ENCODE data around the gene MYBBP1A. TPM values are rescaled to one million over a fixed set of nuclear protein-coding genes. Genes with fewer than 3 reads are reported as not detected.

Gene MYBBP1A
- total and polyA plus RNA-seq, 2 of the 8 experiments (the other 6 are each of a cell fraction or from before 2014, with no cell fraction given): 46.8 to 151 TPM

DNA sequence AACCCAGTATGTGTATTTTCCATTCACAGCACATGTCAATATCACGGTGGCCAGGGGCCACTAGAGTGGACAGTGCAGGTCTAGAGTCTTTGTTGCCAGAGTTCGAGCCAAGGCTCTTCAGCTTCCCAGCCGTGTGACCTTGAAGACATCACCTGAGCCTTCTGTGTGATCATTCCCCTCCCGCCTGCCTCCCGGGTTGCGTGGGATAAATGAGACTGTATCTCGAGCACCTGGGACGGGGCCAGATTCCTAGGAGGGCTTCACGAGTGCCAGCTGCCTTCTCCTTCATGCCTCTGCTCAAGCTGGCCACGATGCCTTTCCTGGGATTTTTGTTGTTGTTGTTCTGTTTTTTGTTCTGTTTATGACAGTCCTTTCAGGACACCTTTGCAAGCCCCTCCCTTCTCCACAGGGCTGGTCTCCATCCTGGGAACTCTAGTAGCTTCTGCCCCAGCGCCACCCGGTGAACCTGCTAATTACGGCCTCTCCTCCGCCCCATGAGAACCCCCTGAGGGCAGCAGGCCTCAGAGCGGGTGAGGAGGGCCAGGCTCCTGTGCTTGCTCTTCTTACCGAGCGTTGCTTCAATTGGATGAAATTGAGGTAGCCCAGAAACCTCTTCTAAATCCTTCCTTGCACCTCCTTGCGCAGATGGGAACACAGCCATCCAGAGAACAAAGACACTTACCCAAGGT lies 52.6 kb downstream of the MYBBP1A start:
- no peak for FAIRE-seq
- Histone ChIP-seq H3K79me2 (ENCODE audit: control insufficient read depth in 1 of 2, insufficient read depth in 2 of 2, low read length in 2 of 2) (no peaks in the 10 kb centered on the region), H3K56ac (replicated peaks; ENCODE audit: insufficient read length, low read depth, low read length) (no peak overlapping the region), H3K27ac (ENCODE audit: low read depth, low read length) (no peak overlapping the region), H3K4me3 (ENCODE audit: extremely low read depth in 1 of 4, insufficient read depth in 2 of 4, low read depth in 3 of 4, low read length in 4 of 4) (no peak overlapping the region), H3K4me2 (ENCODE audit: insufficient read depth in 1 of 2, low read depth in 2 of 2, low read length in 2 of 2) (no peak overlapping the region), H3K4me1 (replicated peaks in 1 of 4; ENCODE audit: control insufficient read depth in 3 of 4, insufficient read depth in 4 of 4, low read length in 3 of 4) (peaks cover 0 to 13% (median 8%) of the 10 kb centered on the region in 4 experiments; a peak in 4 of 7 replicates), H2BK15ac (ENCODE audit: low read length) (0 out of 2 replicates have a peak overlapping the region, but pooled peaks have one; percentile 16), H2AK5ac (ENCODE audit: low read depth, low read length) (no peak overlapping the region), H2AFZ (ENCODE audit: low read length) (no peak overlapping the region), H2BK12ac (ENCODE audit: low read depth, low read length) (no peak overlapping the region), H2BK5ac (ENCODE audit: low read depth, low read length) (no peak overlapping the region), H3K23me2 (ENCODE audit: low read depth, low read length) (peaks cover 16% of the 10 kb centered on the region; the same call in 1 of the 2 replicates), H3K36me3 (ENCODE audit: control insufficient read depth in 2 of 4, insufficient read depth in 4 of 4, low read length in 3 of 4) (no peaks in the 10 kb centered on the region), H4K5ac (ENCODE audit: insufficient read length, low read depth, low read length) (no peak overlapping the region), H3K14ac (ENCODE audit: insufficient read length) (no peak overlapping the region), H3K9ac (replicated peaks in 1 of 4; ENCODE audit: extremely low read depth in 1 of 4, low read depth in 3 of 4, low read length in 3 of 4) (no peak overlapping the region), H3K9me3 (ENCODE audit: insufficient read depth in 2 of 2, low read depth in 1 of 2, low read length in 1 of 2) (no peaks in the 10 kb centered on the region), H3K79me1 (ENCODE audit: low read depth, low read length) (no peaks in the 10 kb centered on the region), H3K4ac (replicated peaks; ENCODE audit: insufficient read length, low read depth, low read length) (no peak overlapping the region), H4K20me1 (replicated peaks in 1 of 2; ENCODE audit: control insufficient read depth in 1 of 2, insufficient read depth in 2 of 2, low read length in 2 of 2) (peaks cover 0 to 5% of the 10 kb centered on the region in 2 experiments), H2BK20ac (ENCODE audit: low read length) (no peak overlapping the region), H3K27me3 (replicated peaks in 1 of 4; ENCODE audit: control insufficient read depth in 3 of 4, extremely low read depth in 1 of 4, insufficient read depth in 3 of 4, low read length in 3 of 4) (peaks cover 23 to 35% (median 34%) of the 10 kb centered on the region in 4 experiments), H2BK120ac (replicated peaks; ENCODE audit: low read depth, low read length) (no peak overlapping the region), H4K91ac (replicated peaks; ENCODE audit: insufficient read length, low read length) (no peak overlapping the region), H4K8ac (ENCODE audit: extremely low read depth, insufficient read depth, low read length) (no peak overlapping the region), H3K23ac (ENCODE audit: insufficient read length) (no peak overlapping the region), H3K18ac (ENCODE audit: extremely low read depth, low read length) (no peak overlapping the region)
- POLR2A ChIA-PET (ENCODE audit: partially characterized antibody): interaction anchor here (0.9 to 2.3 kb wide), 3 partner anchors 22 to 87 kb away, joined by 3 to 7 read pairs (median 4); no protein-coding TSS in a partner anchor
- CTCF ChIA-PET (ENCODE audit: partially characterized antibody): interaction anchor here (0.9 to 1.1 kb wide), 4 partner anchors 18 to 93 kb away, joined by 3 to 4 read pairs (median 3); no protein-coding TSS in a partner anchor
- 87% methylated on average over 18 of the region's 18 CpGs; no CpG with 5 or more reads in 1 of the 2 experiments for WGBS, 2 experiments (ENCODE audit: extremely low coverage in 1 of 2, insufficient coverage in 1 of 2, insufficient read length in 1 of 2, insufficient replicate concordance in 2 of 2, low coverage in 1 of 2, low lambda C conversion rate in 2 of 2, missing lambda C conversion rate in 1 of 2)
- no peak for DNase-seq (ENCODE audit: low read depth in 1 of 2, low spot score in 2 of 2)
- TF ChIP-seq POU5F1 (IDR thresholded peaks at IDR 0.05; ENCODE audit: low read depth, low read length): no peak
- TF ChIP-seq FOSL1 (IDR thresholded peaks at IDR 0.05; ENCODE audit: insufficient read depth, low read depth, low read length): no peak
- TF ChIP-seq RAD21 (IDR thresholded peaks at IDR 0.05 in 1 of 2, conservative IDR thresholded peaks at IDR 0.05 in 1 of 2; ENCODE audit: low read depth in 2 of 2, low read length in 2 of 2): no peak
